Measurements from ENCODE around the gene PAQR8. TPM values are rescaled to one million over a fixed set of nuclear protein-coding genes. Genes with fewer than 3 reads are reported as not detected.

Gene PAQR8
- total and polyA plus RNA-seq, 2 experiments from 2014 or later = 20.8 to 36.9 TPM

DNA sequence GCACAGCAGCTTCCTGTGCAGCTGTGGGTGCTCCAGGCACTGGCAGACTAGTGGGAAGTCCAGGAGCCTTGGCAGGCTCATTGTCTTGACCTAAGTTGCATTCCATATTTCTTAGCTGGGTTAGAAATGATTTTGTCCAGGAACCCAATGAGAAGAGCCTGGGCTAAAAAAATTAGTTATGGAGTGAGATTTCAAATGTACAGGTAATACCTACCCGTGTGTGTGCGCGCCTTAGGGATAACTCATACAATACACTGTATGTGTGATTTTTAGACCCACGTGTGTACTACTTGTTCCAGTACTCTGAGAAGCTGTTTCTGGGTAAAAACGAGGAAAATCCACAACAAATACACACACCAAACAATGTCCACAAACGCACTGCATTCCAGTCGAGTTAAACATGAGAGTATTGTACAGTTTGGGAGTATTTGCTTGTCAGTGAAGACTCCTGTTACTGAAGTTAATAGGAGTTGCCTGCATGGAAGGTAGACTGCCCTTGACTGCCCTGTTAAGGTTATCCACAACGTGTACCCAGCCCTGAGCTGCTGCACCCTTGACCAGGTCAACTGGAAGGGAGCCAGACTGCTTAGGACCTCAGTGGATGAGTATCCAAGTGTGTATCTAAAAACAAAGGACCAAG, 1.4 kb downstream of the PAQR8 start:
- peak overlapping the region; percentile 98 for H3K4me3 ChIP-seq
- peak overlapping the region; percentile 86 for H3K27ac ChIP-seq
- H3K9me2 ChIP-seq (replicated peaks; ENCODE audit: insufficient read depth) = no peaks in the 10 kb centered on the region
- H3K27me3 ChIP-seq = no peaks in the 10 kb centered on the region
- H2AFZ ChIP-seq = peak overlapping the region; percentile 84
- peaks cover 21% of the 10 kb centered on the region for H3K4me1 ChIP-seq (ENCODE audit: insufficient read depth)
- TF ChIP-seq EZH2phosphoT487 (IDR thresholded peaks at IDR 0.05; ENCODE audit: low read depth, severe bottlenecking, unreplicated experiment) (no peak), EZH2 (IDR thresholded peaks at IDR 0.05; ENCODE audit: borderline replicate concordance) (no peak)
- TF ChIP-seq, protein P1, sequence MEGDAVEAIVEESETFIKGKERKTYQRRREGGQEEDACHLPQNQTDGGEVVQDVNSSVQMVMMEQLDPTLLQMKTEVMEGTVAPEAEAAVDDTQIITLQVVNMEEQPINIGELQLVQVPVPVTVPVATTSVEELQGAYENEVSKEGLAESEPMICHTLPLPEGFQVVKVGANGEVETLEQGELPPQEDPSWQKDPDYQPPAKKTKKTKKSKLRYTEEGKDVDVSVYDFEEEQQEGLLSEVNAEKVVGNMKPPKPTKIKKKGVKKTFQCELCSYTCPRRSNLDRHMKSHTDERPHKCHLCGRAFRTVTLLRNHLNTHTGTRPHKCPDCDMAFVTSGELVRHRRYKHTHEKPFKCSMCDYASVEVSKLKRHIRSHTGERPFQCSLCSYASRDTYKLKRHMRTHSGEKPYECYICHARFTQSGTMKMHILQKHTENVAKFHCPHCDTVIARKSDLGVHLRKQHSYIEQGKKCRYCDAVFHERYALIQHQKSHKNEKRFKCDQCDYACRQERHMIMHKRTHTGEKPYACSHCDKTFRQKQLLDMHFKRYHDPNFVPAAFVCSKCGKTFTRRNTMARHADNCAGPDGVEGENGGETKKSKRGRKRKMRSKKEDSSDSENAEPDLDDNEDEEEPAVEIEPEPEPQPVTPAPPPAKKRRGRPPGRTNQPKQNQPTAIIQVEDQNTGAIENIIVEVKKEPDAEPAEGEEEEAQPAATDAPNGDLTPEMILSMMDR (IDR thresholded peaks at IDR 0.05; ENCODE audit: poor library complexity) = no peak
- peak; percentile 22 for DNase-seq (ENCODE audit: low spot score)
- no peaks in the 10 kb centered on the region for H3K9me3 ChIP-seq (ENCODE audit: low read depth)
- 39% methylated on average over 8 of the region's 8 CpGs for WGBS (ENCODE audit: low lambda C conversion rate, missing lambda C conversion rate)
- H3K36me3 ChIP-seq (replicated peaks; ENCODE audit: insufficient read depth, low read depth) = no peaks in the 10 kb centered on the region
- peak overlapping the region; percentile 90 for H3K4me2 ChIP-seq
- peaks cover 63% of the 10 kb centered on the region for H3K79me2 ChIP-seq
- no peaks in the 10 kb centered on the region for H4K20me1 ChIP-seq (ENCODE audit: insufficient read depth, poor library complexity, severe bottlenecking)

DNA sequence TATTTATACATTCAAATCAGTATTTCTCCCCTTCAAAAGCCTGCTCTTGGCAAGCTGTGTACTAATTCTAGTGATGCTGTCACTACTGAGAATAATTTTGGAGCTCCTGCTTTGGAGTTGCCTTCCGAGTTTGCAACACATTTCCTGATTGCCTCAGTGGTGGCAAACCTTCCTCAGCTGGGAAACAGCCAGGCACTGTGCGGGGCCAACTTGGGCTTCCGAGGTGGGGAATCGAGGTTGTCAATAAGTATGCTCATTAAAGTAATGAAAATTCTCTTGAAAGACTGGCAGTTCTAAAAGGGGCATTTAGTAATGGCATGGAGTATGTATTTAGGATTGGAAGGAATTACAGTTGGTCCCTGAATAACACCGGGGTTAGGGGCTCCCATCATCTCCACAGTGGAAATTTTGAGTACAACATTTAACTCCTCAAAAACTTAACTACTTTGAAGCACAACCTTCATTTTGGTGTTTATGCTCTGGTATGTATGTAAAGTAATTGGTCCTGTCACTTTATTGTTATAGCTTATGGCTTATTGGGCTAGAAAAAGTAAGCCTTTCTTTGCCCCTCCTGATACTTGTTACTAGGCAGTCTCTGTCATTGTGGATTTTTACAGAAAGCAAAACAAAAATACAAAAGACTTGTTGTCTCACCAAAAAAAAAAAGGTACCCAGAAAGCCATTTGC, 2.7 kb downstream of the PAQR8 start:
- Histone ChIP-seq H3K79me2 (peaks cover 75% of the 10 kb centered on the region), H4K20me1 (ENCODE audit: insufficient read depth, poor library complexity, severe bottlenecking) (no peaks in the 10 kb centered on the region), H3K4me2 (peak overlapping the region; percentile 90), H3K9me3 (ENCODE audit: low read depth) (no peaks in the 10 kb centered on the region), H3K36me3 (replicated peaks; ENCODE audit: insufficient read depth, low read depth) (no peaks in the 10 kb centered on the region), H3K27ac (no peak overlapping the region), H3K9me2 (replicated peaks; ENCODE audit: insufficient read depth) (no peaks in the 10 kb centered on the region), H3K27me3 (no peaks in the 10 kb centered on the region), H2AFZ (no peak overlapping the region), H3K4me3 (no peak overlapping the region), H3K4me1 (ENCODE audit: insufficient read depth) (peaks cover 21% of the 10 kb centered on the region)
- WGBS (ENCODE audit: low lambda C conversion rate, missing lambda C conversion rate) = 80% methylated on average over 5 of the region's 5 CpGs
- TF ChIP-seq, protein P1 (IDR thresholded peaks at IDR 0.05; ENCODE audit: poor library complexity) = no peak
- TF ChIP-seq EZH2phosphoT487 (IDR thresholded peaks at IDR 0.05; ENCODE audit: low read depth, severe bottlenecking, unreplicated experiment) (no peak), EZH2 (IDR thresholded peaks at IDR 0.05; ENCODE audit: borderline replicate concordance) (no peak)
- no peak for DNase-seq (ENCODE audit: low spot score)

DNA sequence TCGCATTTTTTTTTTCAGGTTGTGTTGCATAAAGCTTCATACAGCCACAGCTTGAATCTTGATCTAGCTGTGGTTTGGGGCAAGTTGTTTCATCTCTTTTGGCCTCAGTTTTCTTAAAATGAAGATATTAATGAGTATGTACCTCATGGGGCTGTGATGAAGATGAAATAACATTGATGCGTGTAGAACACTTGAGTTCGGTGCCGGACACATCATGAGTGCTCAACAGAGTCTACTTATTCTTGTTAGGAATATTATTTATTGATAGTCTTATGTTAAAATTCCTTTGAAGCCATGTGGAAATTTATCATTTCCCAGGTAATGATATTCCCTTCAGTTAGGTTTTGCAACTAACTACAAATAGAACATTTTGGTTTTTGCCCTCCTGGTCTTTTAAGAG, 3.4 kb downstream of the PAQR8 start:
- no peak for TF ChIP-seq EZH2 (IDR thresholded peaks at IDR 0.05; ENCODE audit: borderline replicate concordance)
- TF ChIP-seq EZH2phosphoT487 (IDR thresholded peaks at IDR 0.05; ENCODE audit: low read depth, severe bottlenecking, unreplicated experiment) = no peak
- TF ChIP-seq, protein P1 (IDR thresholded peaks at IDR 0.05; ENCODE audit: poor library complexity) = no peak
- H4K20me1 ChIP-seq (ENCODE audit: insufficient read depth, poor library complexity, severe bottlenecking) = no peaks in the 10 kb centered on the region
- H3K4me2 ChIP-seq = peak overlapping the region; percentile 90
- H3K4me3 ChIP-seq = no peak overlapping the region
- H3K9me3 ChIP-seq (ENCODE audit: low read depth) = no peaks in the 10 kb centered on the region
- no peaks in the 10 kb centered on the region for H3K27me3 ChIP-seq
- no peak overlapping the region for H2AFZ ChIP-seq
- 96% methylated on average over 4 of the region's 4 CpGs for WGBS (ENCODE audit: low lambda C conversion rate, missing lambda C conversion rate)
- H3K27ac ChIP-seq = no peak overlapping the region
- H3K79me2 ChIP-seq = peaks cover 82% of the 10 kb centered on the region
- H3K36me3 ChIP-seq (replicated peaks; ENCODE audit: insufficient read depth, low read depth) = no peaks in the 10 kb centered on the region
- H3K9me2 ChIP-seq (replicated peaks; ENCODE audit: insufficient read depth) = no peaks in the 10 kb centered on the region
- no peak for DNase-seq (ENCODE audit: low spot score)
- peaks cover 15% of the 10 kb centered on the region for H3K4me1 ChIP-seq (ENCODE audit: insufficient read depth)
